A673 (cell line): ENCODE results near the gene RALGPS1.

Experiments used
- CTCF ChIP-seq: fragments of 300-800, 200-600 bp; sonication (generic); conservative IDR thresholded peaks from 2 replicates; pipeline ENCODE4 v1.5.1; 2017; ENCODE audit warnings: low read depth, mild to moderate bottlenecking, antibody characterized with exemption, low read length, moderate library complexity, mixed read lengths
- EZH2 ChIP-seq: fragments of 200-600 bp; sonication (generic); IDR thresholded peaks from 2 replicates; pipeline ENCODE4 v1.6.1; 2017; ENCODE audit warnings: borderline replicate concordance, low read depth, mild to moderate bottlenecking, mixed read lengths, antibody characterized with exemption, low read length; ENCODE audit not compliant: poor library complexity, severe bottlenecking

GRCh38 chr9:127209948-127210640, 295.5 kb downstream of the RALGPS1 start:
- TF ChIP-seq CTCF (no peak), EZH2 (no peak)
